Left kidney (tissue), 2 donors: ENCODE measurements around the gene NPTXR. TPM values are rescaled to one million over a fixed set of nuclear protein-coding genes. Genes with fewer than 3 reads are reported as not detected.
A peak's percentile ranks its signal among the peaks of the same experiment; 100 is the strongest.

ENCODE experiments used
- DNase-seq: peaks from one replicate; pipeline ENCODE4 v3.0.0-alpha.2; 2013
- polyA plus RNA-seq: library from polyadenylated mRNA; unstranded; fragments of 120-200 nt; gene quantifications from one replicate; pipeline ENCODE4 v1.2.1, GENCODE V29; 2013; ENCODE audit not compliant: insufficient read length

The NPTXR gene
- polyA plus RNA-seq, 1 donor = 4.2 TPM

GRCh38 chr22:38795569-38795968 lies 48.3 kb downstream of the NPTXR start:
- no peak for DNase-seq

GRCh38 chr22:38793721-38794466 lies 49.9 kb downstream of the NPTXR start, which contains the start of gene DNAL4:
Gene DNAL4 (minus strand): TSS chr22:38794143. CDS start chr22:38782731, 11,412 bp downstream.
- DNase-seq = peak; percentile 99

- DNase-seq = no peak
These were observed 50.5 kb downstream of the NPTXR start for GRCh38 chr22:38793317-38793716.

GRCh38 chr22:38792833-38793232 lies 51.0 kb downstream of the NPTXR start:
- DNase-seq = no peak

GRCh38 chr22:38789606-38790005 lies 54.2 kb downstream of the NPTXR start:
- DNase-seq = no peak

GRCh38 chr22:38788846-38789245 lies 55.0 kb downstream of the NPTXR start:
- DNase-seq = no peak

GRCh38 chr22:38788021-38788816 lies 55.6 kb downstream of the NPTXR start:
- DNase-seq = peak; percentile 67

- DNase-seq = no peak
These were observed 57.2 kb downstream of the NPTXR start for GRCh38 chr22:38786631-38787030.

GRCh38 chr22:38784856-38785255 lies 59.0 kb downstream of the NPTXR start:
- DNase-seq = no peak

- no peak for DNase-seq
These were observed 59.8 kb downstream of the NPTXR start for GRCh38 chr22:38784035-38784434.

GRCh38 chr22:38783095-38783615 lies 60.7 kb downstream of the NPTXR start:
- DNase-seq = no peak

- no peak for DNase-seq
These were observed 61.3 kb downstream of the NPTXR start for GRCh38 chr22:38782402-38783094.

GRCh38 chr22:38781033-38781432 lies 62.8 kb downstream of the NPTXR start:
- DNase-seq = no peak

GRCh38 chr22:38777087-38777671 lies 66.6 kb downstream of the NPTXR start:
- DNase-seq = no peak

- DNase-seq = no peak
These were observed 67.7 kb downstream of the NPTXR start for GRCh38 chr22:38776086-38776485.

- no peak for DNase-seq
These were observed 68.2 kb downstream of the NPTXR start for GRCh38 chr22:38775656-38776055.

GRCh38 chr22:38774496-38775166 lies 69.2 kb downstream of the NPTXR start:
- no peak for DNase-seq

GRCh38 chr22:38773363-38773946 lies 70.4 kb downstream of the NPTXR start:
- no peak for DNase-seq

GRCh38 chr22:38772623-38772873 lies 71.3 kb downstream of the NPTXR start:
- DNase-seq = no peak

GRCh38 chr22:38770257-38770949 lies 73.4 kb downstream of the NPTXR start:
- DNase-seq = no peak
